ENCODE measurements around the gene ARID4B. TPM values are rescaled to one million over a fixed set of nuclear protein-coding genes. Genes with fewer than 3 reads are reported as not detected.

Gene ARID4B
- total RNA-seq, 1 experiment from 2014 or later = 56.6 TPM

GRCh38 chr1:235358899-235359298 is 30.9 kb upstream of the ARID4B start:
- Mint-ChIP-seq H3K9me3 (ENCODE audit: low read depth, unreplicated experiment) (no peaks in the 10 kb centered on the region), H3K36me3 (ENCODE audit: insufficient read depth, unreplicated experiment) (no peaks in the 10 kb centered on the region), H3K27me3 (ENCODE audit: unreplicated experiment) (no peaks in the 10 kb centered on the region), H3K27ac (ENCODE audit: unreplicated experiment) (no peak overlapping the region), H3K4me1 (ENCODE audit: low read depth, unreplicated experiment) (peaks cover 11% of the 10 kb centered on the region), H3K4me3 (ENCODE audit: low read depth, unreplicated experiment) (no peak overlapping the region)
- no peak for DNase-seq
- BruUV-seq (replicated peaks) = no TSS peak
- TF ChIP-seq CTCF (IDR thresholded peaks at IDR 0.05; ENCODE audit: unreplicated experiment) = no peak
- CTCF ChIA-PET = interaction anchor here (1.0 kb wide), 1 partner anchor 100 kb away, joined by 3 read pairs; no protein-coding TSS in a partner anchor
- intact Hi-C loops (cut with micrococcal nuclease; ENCODE audit: unreplicated experiment) = no loop called here

- CTCF ChIA-PET = interaction anchor here (0.6 to 1.0 kb wide), 2 partner anchors 18 to 99 kb away, joined by 3 read pairs; no protein-coding TSS in a partner anchor
- TF ChIP-seq CTCF (IDR thresholded peaks at IDR 0.05; ENCODE audit: unreplicated experiment) = no peak
- Mint-ChIP-seq H3K27me3 (ENCODE audit: unreplicated experiment) (no peaks in the 10 kb centered on the region), H3K4me1 (ENCODE audit: low read depth, unreplicated experiment) (peaks cover 11% of the 10 kb centered on the region), H3K27ac (ENCODE audit: unreplicated experiment) (no peak overlapping the region), H3K36me3 (ENCODE audit: insufficient read depth, unreplicated experiment) (no peaks in the 10 kb centered on the region), H3K9me3 (ENCODE audit: low read depth, unreplicated experiment) (no peaks in the 10 kb centered on the region), H3K4me3 (ENCODE audit: low read depth, unreplicated experiment) (no peak overlapping the region)
- BruUV-seq (replicated peaks) = no TSS peak
- intact Hi-C loops (cut with micrococcal nuclease; ENCODE audit: unreplicated experiment) = no loop called here
- no peak for DNase-seq
These were observed 29.8 kb upstream of the ARID4B start for GRCh38 chr1:235357485-235358373.

- Mint-ChIP-seq H3K36me3 (ENCODE audit: insufficient read depth, unreplicated experiment) (no peaks in the 10 kb centered on the region), H3K27me3 (ENCODE audit: unreplicated experiment) (no peaks in the 10 kb centered on the region), H3K4me3 (ENCODE audit: low read depth, unreplicated experiment) (no peak overlapping the region), H3K27ac (ENCODE audit: unreplicated experiment) (no peak overlapping the region), H3K4me1 (ENCODE audit: low read depth, unreplicated experiment) (peaks cover 1% of the 10 kb centered on the region), H3K9me3 (ENCODE audit: low read depth, unreplicated experiment) (no peaks in the 10 kb centered on the region)
- DNase-seq = no peak
- no TSS peak for BruUV-seq (replicated peaks)
- intact Hi-C loops (cut with micrococcal nuclease; ENCODE audit: unreplicated experiment) = no loop called here
- no peak for TF ChIP-seq CTCF (IDR thresholded peaks at IDR 0.05; ENCODE audit: unreplicated experiment)
- CTCF ChIA-PET = no interaction called here
These were observed 23.9 kb upstream of the ARID4B start for GRCh38 chr1:235351898-235352297.

DNA sequence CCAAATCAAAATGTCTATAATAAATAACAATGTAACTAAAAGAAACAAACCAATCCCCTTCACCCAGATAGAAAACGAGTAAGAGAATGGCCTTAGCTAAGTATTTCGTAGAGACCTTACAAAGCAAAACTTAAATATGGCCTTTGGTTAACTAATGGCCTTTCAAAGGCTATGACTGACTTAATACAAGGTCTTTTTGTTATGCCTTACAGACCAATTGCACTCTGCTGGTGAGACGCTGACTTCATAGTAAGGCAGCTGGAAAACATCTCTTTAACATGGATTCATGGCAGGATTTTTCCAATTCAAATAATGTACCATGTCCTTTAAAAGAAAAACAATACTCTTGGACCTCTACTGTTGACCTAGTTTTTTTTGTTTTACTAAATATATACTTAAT is 23.5 kb upstream of the ARID4B start:
- H3K27me3 Mint-ChIP-seq (ENCODE audit: unreplicated experiment) = no peaks in the 10 kb centered on the region
- no peaks in the 10 kb centered on the region for H3K4me1 Mint-ChIP-seq (ENCODE audit: low read depth, unreplicated experiment)
- intact Hi-C loops (cut with micrococcal nuclease; ENCODE audit: unreplicated experiment) = no loop called here
- H3K9me3 Mint-ChIP-seq (ENCODE audit: low read depth, unreplicated experiment) = no peaks in the 10 kb centered on the region
- no peak for DNase-seq
- CTCF ChIA-PET = no interaction called here
- no peak overlapping the region for H3K4me3 Mint-ChIP-seq (ENCODE audit: low read depth, unreplicated experiment)
- no TSS peak for BruUV-seq (replicated peaks)
- TF ChIP-seq CTCF (IDR thresholded peaks at IDR 0.05; ENCODE audit: unreplicated experiment) = no peak
- no peak overlapping the region for H3K27ac Mint-ChIP-seq (ENCODE audit: unreplicated experiment)
- no peaks in the 10 kb centered on the region for H3K36me3 Mint-ChIP-seq (ENCODE audit: insufficient read depth, unreplicated experiment)
